ENCODE results near the gene VSIG10. TPM values are rescaled to one million over a fixed set of nuclear protein-coding genes. Genes with fewer than 3 reads are reported as not detected.

The VSIG10 gene
- total and polyA plus RNA-seq, 2 of the 4 experiments (the other 2 are of a cell fraction) = 5.9 to 10.0 TPM

DNA sequence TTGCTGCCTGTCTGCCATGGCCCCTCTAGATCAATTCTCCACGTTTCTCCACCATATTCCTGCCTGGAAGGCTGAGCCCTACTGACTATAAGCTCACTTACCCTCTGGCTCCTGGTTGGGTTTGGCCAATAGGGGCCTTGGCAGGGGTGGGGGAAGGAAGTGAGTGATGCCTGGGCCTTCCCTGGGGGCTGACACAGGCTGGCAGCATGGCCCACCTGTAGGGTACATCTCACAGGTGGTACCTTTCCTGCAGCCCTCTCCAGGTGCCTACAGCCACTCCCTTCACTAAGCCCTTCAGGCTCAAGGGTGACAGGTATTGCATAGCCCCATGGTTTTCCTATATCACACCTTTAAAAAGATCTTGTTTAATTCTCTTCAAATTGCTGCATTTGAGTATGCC lies 83.8 kb downstream of the VSIG10 start:
- no peak overlapping the region for H2BK120ac ChIP-seq (ENCODE audit: low read depth, low read length)
- BruUV-seq (replicated peaks) = no TSS peak
- no peak overlapping the region for H3K56ac ChIP-seq (ENCODE audit: extremely low read depth, insufficient read depth, low read length)
- H3K9me1 ChIP-seq (ENCODE audit: insufficient read depth, low read length) = no peaks in the 10 kb centered on the region
- intact Hi-C loops (cut with micrococcal nuclease) = no loop called here
- in situ Hi-C loops (cut with MboI; ENCODE audit: low sequenced_read_pairs) = no loop called here
- no peak for TF ChIP-seq CEBPB (IDR thresholded peaks at IDR 0.05; ENCODE audit: low read depth, low read length)
- TF ChIP-seq NFE2L2 (IDR thresholded peaks at IDR 0.05; ENCODE audit: low read depth, low read length) = no peak
- TF ChIP-seq MXI1 (IDR thresholded peaks at IDR 0.05; ENCODE audit: borderline replicate concordance, low read depth, low read length) = no peak
- TF ChIP-seq, protein P1, sequence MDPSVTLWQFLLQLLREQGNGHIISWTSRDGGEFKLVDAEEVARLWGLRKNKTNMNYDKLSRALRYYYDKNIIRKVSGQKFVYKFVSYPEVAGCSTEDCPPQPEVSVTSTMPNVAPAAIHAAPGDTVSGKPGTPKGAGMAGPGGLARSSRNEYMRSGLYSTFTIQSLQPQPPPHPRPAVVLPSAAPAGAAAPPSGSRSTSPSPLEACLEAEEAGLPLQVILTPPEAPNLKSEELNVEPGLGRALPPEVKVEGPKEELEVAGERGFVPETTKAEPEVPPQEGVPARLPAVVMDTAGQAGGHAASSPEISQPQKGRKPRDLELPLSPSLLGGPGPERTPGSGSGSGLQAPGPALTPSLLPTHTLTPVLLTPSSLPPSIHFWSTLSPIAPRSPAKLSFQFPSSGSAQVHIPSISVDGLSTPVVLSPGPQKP (IDR thresholded peaks at IDR 0.05; ENCODE audit: borderline replicate concordance, low read depth, low read length) = no peak
- TF ChIP-seq POLR2A (IDR thresholded peaks at IDR 0.05; ENCODE audit: low read depth, low read length) = no peak
- no peak for TF ChIP-seq BHLHE40 (IDR thresholded peaks at IDR 0.05; ENCODE audit: low read depth, low read length)
- no peak for TF ChIP-seq MAFK (IDR thresholded peaks at IDR 0.05; ENCODE audit: low read depth, low read length)
- TF ChIP-seq RAD21 (IDR thresholded peaks at IDR 0.05; ENCODE audit: low read length) = no peak
- TF ChIP-seq, protein P2, sequence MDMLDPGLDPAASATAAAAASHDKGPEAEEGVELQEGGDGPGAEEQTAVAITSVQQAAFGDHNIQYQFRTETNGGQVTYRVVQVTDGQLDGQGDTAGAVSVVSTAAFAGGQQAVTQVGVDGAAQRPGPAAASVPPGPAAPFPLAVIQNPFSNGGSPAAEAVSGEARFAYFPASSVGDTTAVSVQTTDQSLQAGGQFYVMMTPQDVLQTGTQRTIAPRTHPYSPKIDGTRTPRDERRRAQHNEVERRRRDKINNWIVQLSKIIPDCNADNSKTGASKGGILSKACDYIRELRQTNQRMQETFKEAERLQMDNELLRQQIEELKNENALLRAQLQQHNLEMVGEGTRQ (IDR thresholded peaks at IDR 0.05; ENCODE audit: low read depth, low read length) = no peak
- TF ChIP-seq, protein P3, sequence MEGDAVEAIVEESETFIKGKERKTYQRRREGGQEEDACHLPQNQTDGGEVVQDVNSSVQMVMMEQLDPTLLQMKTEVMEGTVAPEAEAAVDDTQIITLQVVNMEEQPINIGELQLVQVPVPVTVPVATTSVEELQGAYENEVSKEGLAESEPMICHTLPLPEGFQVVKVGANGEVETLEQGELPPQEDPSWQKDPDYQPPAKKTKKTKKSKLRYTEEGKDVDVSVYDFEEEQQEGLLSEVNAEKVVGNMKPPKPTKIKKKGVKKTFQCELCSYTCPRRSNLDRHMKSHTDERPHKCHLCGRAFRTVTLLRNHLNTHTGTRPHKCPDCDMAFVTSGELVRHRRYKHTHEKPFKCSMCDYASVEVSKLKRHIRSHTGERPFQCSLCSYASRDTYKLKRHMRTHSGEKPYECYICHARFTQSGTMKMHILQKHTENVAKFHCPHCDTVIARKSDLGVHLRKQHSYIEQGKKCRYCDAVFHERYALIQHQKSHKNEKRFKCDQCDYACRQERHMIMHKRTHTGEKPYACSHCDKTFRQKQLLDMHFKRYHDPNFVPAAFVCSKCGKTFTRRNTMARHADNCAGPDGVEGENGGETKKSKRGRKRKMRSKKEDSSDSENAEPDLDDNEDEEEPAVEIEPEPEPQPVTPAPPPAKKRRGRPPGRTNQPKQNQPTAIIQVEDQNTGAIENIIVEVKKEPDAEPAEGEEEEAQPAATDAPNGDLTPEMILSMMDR (conservative IDR thresholded peaks at IDR 0.05; ENCODE audit: low read depth, low read length) = no peak
- no peak for TF ChIP-seq MAZ (IDR thresholded peaks at IDR 0.05; ENCODE audit: borderline replicate concordance, low read depth, low read length)
- no peak for TF ChIP-seq RCOR1 (IDR thresholded peaks at IDR 0.05; ENCODE audit: insufficient replicate concordance, low read length)
- no peak for TF ChIP-seq RFX5 (IDR thresholded peaks at IDR 0.05; ENCODE audit: low read depth, low read length)
- no peak for TF ChIP-seq SMC3 (IDR thresholded peaks at IDR 0.05; ENCODE audit: low read depth, low read length)
- TF ChIP-seq CHD1 (IDR thresholded peaks at IDR 0.05; ENCODE audit: low read depth, low read length) = no peak
- no peak for TF ChIP-seq FOS (IDR thresholded peaks at IDR 0.05; ENCODE audit: low read depth, low read length)
- no peak overlapping the region for H2BK15ac ChIP-seq (ENCODE audit: low read depth, low read length)
- H3K27ac ChIP-seq (ENCODE audit: insufficient read depth, low read length) = no peak overlapping the region
- ChIA-PET POLR2A (ENCODE audit: unreplicated experiment) (no interaction called here), CTCF (no interaction called here)
- no peak overlapping the region for H3K4me2 ChIP-seq (ENCODE audit: low read depth, low read length)
- H4K5ac ChIP-seq (ENCODE audit: low read depth, low read length) = no peak overlapping the region
- DNase-seq (no peak), ATAC-seq (ENCODE audit: low read depth) (no peak)
- dilution Hi-C loops (cut with HindIII; ENCODE audit: low sequenced_read_pairs, unreplicated experiment) = no loop called here
- no peak overlapping the region for H3K14ac ChIP-seq (replicated peaks; ENCODE audit: low read depth, low read length)
- H4K8ac ChIP-seq (ENCODE audit: low read depth in 2 of 2, low read length in 2 of 2) = no peak overlapping the region
- H2AK5ac ChIP-seq (ENCODE audit: low read depth, low read length) = no peak overlapping the region
- H4K20me1 ChIP-seq (ENCODE audit: insufficient read depth, low read length) = no peaks in the 10 kb centered on the region
- no peak overlapping the region for H3K4me3 ChIP-seq (ENCODE audit: insufficient read depth, low read depth, low read length)
- H2BK5ac ChIP-seq (ENCODE audit: low read depth, low read length, poor library complexity, severe bottlenecking) = no peak overlapping the region
- H2AFZ ChIP-seq (replicated peaks; ENCODE audit: low read length, poor library complexity) = no peak overlapping the region
- no peak overlapping the region for H3K23ac ChIP-seq (ENCODE audit: low read depth, low read length)
- H4K91ac ChIP-seq (ENCODE audit: insufficient read depth, low read depth, low read length) = no peak overlapping the region
- no peaks in the 10 kb centered on the region for H3K4me1 ChIP-seq (ENCODE audit: control insufficient read depth, insufficient read depth, low read length)
- no peak overlapping the region for H2AK9ac ChIP-seq (replicated peaks; ENCODE audit: low read depth, low read length, poor library complexity)
- no peak overlapping the region for H2BK20ac ChIP-seq (ENCODE audit: low read depth, low read length)
- peaks cover 10% of the 10 kb centered on the region for H3K36me3 ChIP-seq (ENCODE audit: control insufficient read depth, insufficient read depth, low read length)
- H3K9ac ChIP-seq (ENCODE audit: low read depth, low read length) = no peak overlapping the region
- no CpG with 5 or more reads among the region's 1 CpG for WGBS, 2 experiments (ENCODE audit: extremely low coverage in 2 of 2, insufficient read length in 1 of 2)
- no peaks in the 10 kb centered on the region for H3K9me3 ChIP-seq (ENCODE audit: control insufficient read depth, insufficient read depth, low read length)
- peaks cover 10% of the 10 kb centered on the region in 2 experiments for H3K79me1 ChIP-seq (ENCODE audit: low read depth in 1 of 2, low read length in 2 of 2)
- H3K18ac ChIP-seq (ENCODE audit: low read depth, low read length) = no peak overlapping the region
- no peaks in the 10 kb centered on the region for H3K27me3 ChIP-seq (ENCODE audit: control insufficient read depth, insufficient read depth, low read length)
- no peak overlapping the region for H3K4ac ChIP-seq (ENCODE audit: low read depth, low read length)

All from IMR-90 (cell line).